Measurements from ENCODE around the gene OSBPL3. TPM values are rescaled to one million over a fixed set of nuclear protein-coding genes. Genes with fewer than 3 reads are reported as not detected.

The OSBPL3 gene
- total and polyA plus RNA-seq, 2 donors (not counting 1 experiment from before 2014, with no cell fraction given): 13.5 to 67.6 TPM

- Histone ChIP-seq H3K4me2 (replicated peaks; ENCODE audit: low read depth, low read length, poor library complexity, severe bottlenecking) (no peak overlapping the region), H3K79me2 (ENCODE audit: control insufficient read depth, insufficient read depth, low read length) (peaks cover 16% of the 10 kb centered on the region), H2AFZ (ENCODE audit: insufficient read depth, low read depth, low read length, poor library complexity, severe bottlenecking) (no peak overlapping the region), H3K9me3 (ENCODE audit: control extremely low read depth in 1 of 3, control insufficient read depth in 2 of 3, insufficient read depth in 1 of 3, low read length in 2 of 3) (no peaks in the 10 kb centered on the region), H3K27ac (ENCODE audit: low read length in 2 of 2) (no peak overlapping the region), H3K9ac (ENCODE audit: low read length) (no peak overlapping the region), H3K36me3 (replicated peaks in 1 of 2; ENCODE audit: control extremely low read depth in 1 of 2, control insufficient read depth in 1 of 2, extremely low read depth in 1 of 2, insufficient read depth in 2 of 2, low read length in 1 of 2) (no peaks in the 10 kb centered on the region), H3K4me1 (ENCODE audit: control insufficient read depth in 2 of 2, insufficient read depth in 2 of 2, low read length in 2 of 2) (peaks cover 17 to 27% of the 10 kb centered on the region in 2 donors), H4K20me1 (ENCODE audit: control insufficient read depth, insufficient read depth, low read length, poor library complexity, severe bottlenecking) (peaks cover 10% of the 10 kb centered on the region), H3K27me3 (replicated peaks in 1 of 4; ENCODE audit: control extremely low read depth in 1 of 4, control insufficient read depth in 3 of 4, insufficient read depth in 4 of 4, low read length in 3 of 4) (no peaks in the 10 kb centered on the region), H3K4me3 (ENCODE audit: control extremely low read depth in 1 of 5, extremely low read depth in 1 of 5, insufficient read depth in 1 of 5, low read depth in 2 of 5, low read length in 4 of 5) (no peak overlapping the region)
- Mint-ChIP-seq H3K27me3 (no peaks in the 10 kb centered on the region), H3K4me3 (peak overlapping the region; percentile 42), H3K4me1 (peaks cover 36% of the 10 kb centered on the region), H3K9me3 (ENCODE audit: insufficient read depth) (no peaks in the 10 kb centered on the region), H3K27ac (no peak overlapping the region)
- ChIA-PET POLR2A (no interaction called here), CTCF (interaction anchor here (2.1 to 7.3 kb wide), 4 partner anchors 87 to 170 kb away, joined by 11 to 116 read pairs (median 28); no protein-coding TSS in a partner anchor)
- WGBS (ENCODE audit: insufficient coverage): no CpG with 5 or more reads among the region's 2 CpGs
- ATAC-seq (ENCODE audit: low read depth) (no peak), DNase-seq (peak; percentile 17)
- intact Hi-C loops (cut with micrococcal nuclease): loop anchor here (10.0 kb wide), 1 partner anchor 112 kb away; no protein-coding TSS in a partner anchor
- no peak for TF ChIP-seq EZH2 (IDR thresholded peaks at IDR 0.05; ENCODE audit: borderline replicate concordance, insufficient read depth, low read depth, low read length, poor library complexity, severe bottlenecking)
- TF ChIP-seq, protein P1, sequence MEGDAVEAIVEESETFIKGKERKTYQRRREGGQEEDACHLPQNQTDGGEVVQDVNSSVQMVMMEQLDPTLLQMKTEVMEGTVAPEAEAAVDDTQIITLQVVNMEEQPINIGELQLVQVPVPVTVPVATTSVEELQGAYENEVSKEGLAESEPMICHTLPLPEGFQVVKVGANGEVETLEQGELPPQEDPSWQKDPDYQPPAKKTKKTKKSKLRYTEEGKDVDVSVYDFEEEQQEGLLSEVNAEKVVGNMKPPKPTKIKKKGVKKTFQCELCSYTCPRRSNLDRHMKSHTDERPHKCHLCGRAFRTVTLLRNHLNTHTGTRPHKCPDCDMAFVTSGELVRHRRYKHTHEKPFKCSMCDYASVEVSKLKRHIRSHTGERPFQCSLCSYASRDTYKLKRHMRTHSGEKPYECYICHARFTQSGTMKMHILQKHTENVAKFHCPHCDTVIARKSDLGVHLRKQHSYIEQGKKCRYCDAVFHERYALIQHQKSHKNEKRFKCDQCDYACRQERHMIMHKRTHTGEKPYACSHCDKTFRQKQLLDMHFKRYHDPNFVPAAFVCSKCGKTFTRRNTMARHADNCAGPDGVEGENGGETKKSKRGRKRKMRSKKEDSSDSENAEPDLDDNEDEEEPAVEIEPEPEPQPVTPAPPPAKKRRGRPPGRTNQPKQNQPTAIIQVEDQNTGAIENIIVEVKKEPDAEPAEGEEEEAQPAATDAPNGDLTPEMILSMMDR (IDR thresholded peaks at IDR 0.05): no peak
Measured at GRCh38 chr7:24982917-24983316, 2.9 kb upstream of the OSBPL3 start.

- no peaks in the 10 kb centered on the region for H3K27me3 Mint-ChIP-seq
- no peaks in the 10 kb centered on the region for H3K9me3 Mint-ChIP-seq (ENCODE audit: insufficient read depth)
- H3K27ac ChIP-seq (ENCODE audit: low read length in 2 of 2): no peak overlapping the region
- no peaks in the 10 kb centered on the region for H3K27me3 ChIP-seq (replicated peaks in 1 of 4; ENCODE audit: control extremely low read depth in 1 of 4, control insufficient read depth in 3 of 4, insufficient read depth in 4 of 4, low read length in 3 of 4)
- H3K9me3 ChIP-seq (ENCODE audit: control extremely low read depth in 1 of 3, control insufficient read depth in 2 of 3, insufficient read depth in 1 of 3, low read length in 2 of 3): no peaks in the 10 kb centered on the region
- peak overlapping the region; percentile 73 to 97 (median 87) for H3K4me3 ChIP-seq (ENCODE audit: control extremely low read depth in 1 of 5, extremely low read depth in 1 of 5, insufficient read depth in 1 of 5, low read depth in 2 of 5, low read length in 4 of 5)
- DNase-seq (peak; percentile 66), ATAC-seq (ENCODE audit: low read depth) (no peak)
- peak overlapping the region; percentile 89 for H3K4me2 ChIP-seq (replicated peaks; ENCODE audit: low read depth, low read length, poor library complexity, severe bottlenecking)
- no peaks in the 10 kb centered on the region for H3K36me3 ChIP-seq (replicated peaks in 1 of 2; ENCODE audit: control extremely low read depth in 1 of 2, control insufficient read depth in 1 of 2, extremely low read depth in 1 of 2, insufficient read depth in 2 of 2, low read length in 1 of 2)
- intact Hi-C loops (cut with micrococcal nuclease): loop anchor here (2.0 to 10.0 kb wide), 2 partner anchors 71 to 113 kb away; no protein-coding TSS in a partner anchor
- peak overlapping the region; percentile 95 for H3K4me3 Mint-ChIP-seq
- TF ChIP-seq, protein P1 (IDR thresholded peaks at IDR 0.05): no peak
- TF ChIP-seq EZH2 (IDR thresholded peaks at IDR 0.05; ENCODE audit: borderline replicate concordance, insufficient read depth, low read depth, low read length, poor library complexity, severe bottlenecking): no peak
- H3K9ac ChIP-seq (ENCODE audit: low read length): peak overlapping the region; percentile 85
- H4K20me1 ChIP-seq (ENCODE audit: control insufficient read depth, insufficient read depth, low read length, poor library complexity, severe bottlenecking): peaks cover 10% of the 10 kb centered on the region
- H3K79me2 ChIP-seq (ENCODE audit: control insufficient read depth, insufficient read depth, low read length): peaks cover 26% of the 10 kb centered on the region
- H3K27ac Mint-ChIP-seq: peak overlapping the region; percentile 75
- POLR2A ChIA-PET: interaction anchor here (0.8 to 1.1 kb wide), 3 partner anchors 17 to 160 kb away, joined by 3 to 5 read pairs (median 3); no protein-coding TSS in a partner anchor
- H3K4me1 ChIP-seq (ENCODE audit: control insufficient read depth in 2 of 2, insufficient read depth in 2 of 2, low read length in 2 of 2): peaks cover 17 to 27% of the 10 kb centered on the region in 2 donors
- peaks cover 42% of the 10 kb centered on the region for H3K4me1 Mint-ChIP-seq
- 2% methylated on average over 52 of the region's 52 CpGs for WGBS (ENCODE audit: insufficient coverage)
- H2AFZ ChIP-seq (ENCODE audit: insufficient read depth, low read depth, low read length, poor library complexity, severe bottlenecking): peak overlapping the region; percentile 94
- CTCF ChIA-PET: interaction anchor here (0.7 to 7.3 kb wide), 12 partner anchors 13 to 169 kb away, joined by 3 to 116 read pairs (median 6); no protein-coding TSS in a partner anchor
Measured at GRCh38 chr7:24981171-24981951, 1.4 kb upstream of the OSBPL3 start.

All from B cell (primary cell).